HG02884 (cell line): Measurements from ENCODE around the gene FGB.
A peak's percentile ranks its signal among the peaks of the same experiment; 100 is the strongest.

Experiments
- ATAC-seq: cut with Tn5 transposase; IDR thresholded peaks from one replicate; pipeline ENCODE4 v1.9.1; 2021; ENCODE audit warnings: mild to moderate bottlenecking, moderate library complexity; ENCODE audit not compliant: unreplicated experiment

FGB gene

DNA sequence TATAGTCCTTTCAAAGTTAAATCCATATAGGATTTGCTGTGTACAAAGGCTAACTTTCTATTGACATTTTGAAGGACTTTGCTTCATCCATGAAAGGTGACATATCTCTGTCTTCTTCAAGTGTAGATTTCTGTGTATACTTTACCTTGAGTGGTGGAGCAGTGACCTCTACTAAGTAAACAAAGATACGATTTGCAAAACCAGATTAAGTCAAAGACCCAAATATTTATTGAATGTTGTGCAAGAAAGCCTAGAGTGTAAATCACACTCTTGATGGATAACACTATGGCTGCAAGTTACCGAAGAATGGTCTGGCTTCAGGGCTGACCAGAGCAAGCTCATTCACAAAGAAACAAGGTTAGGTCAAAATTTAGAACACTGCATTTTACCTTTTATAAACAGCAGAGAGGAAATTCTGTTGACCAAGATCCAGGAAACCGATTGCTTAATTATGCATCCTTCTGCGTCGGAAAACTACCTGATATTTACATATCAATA, 55.1 kb downstream of the FGB start:
- no peak for ATAC-seq

DNA sequence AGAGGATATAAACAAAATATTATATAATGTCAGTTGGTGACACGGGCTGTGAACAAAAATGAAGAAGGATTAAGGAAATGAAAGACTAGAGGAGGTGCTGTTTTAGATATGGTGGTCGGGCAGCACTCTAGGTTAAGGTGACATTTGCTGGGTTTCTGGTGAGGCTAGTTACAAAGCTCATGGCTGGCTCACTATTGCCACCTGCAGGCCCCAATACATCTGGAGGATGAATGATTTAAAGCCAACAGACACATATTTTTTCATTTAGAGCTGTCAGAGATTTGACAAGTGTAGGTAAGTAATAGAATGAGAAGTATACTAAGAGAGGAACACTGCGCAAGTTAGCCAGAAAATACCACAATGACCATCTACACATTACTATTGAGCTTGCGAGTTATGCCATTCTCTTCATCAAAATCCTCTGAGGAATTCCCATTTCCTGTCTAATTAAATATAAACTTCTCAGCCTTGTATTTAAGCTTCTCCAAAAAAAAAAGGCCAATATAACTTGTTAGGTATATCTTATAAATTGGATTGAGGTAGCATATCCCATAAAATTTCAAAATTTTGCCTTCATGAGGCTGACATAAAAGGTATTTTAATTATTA, 56.0 kb downstream of the FGB start:
- ATAC-seq, result peak; percentile 75

DNA sequence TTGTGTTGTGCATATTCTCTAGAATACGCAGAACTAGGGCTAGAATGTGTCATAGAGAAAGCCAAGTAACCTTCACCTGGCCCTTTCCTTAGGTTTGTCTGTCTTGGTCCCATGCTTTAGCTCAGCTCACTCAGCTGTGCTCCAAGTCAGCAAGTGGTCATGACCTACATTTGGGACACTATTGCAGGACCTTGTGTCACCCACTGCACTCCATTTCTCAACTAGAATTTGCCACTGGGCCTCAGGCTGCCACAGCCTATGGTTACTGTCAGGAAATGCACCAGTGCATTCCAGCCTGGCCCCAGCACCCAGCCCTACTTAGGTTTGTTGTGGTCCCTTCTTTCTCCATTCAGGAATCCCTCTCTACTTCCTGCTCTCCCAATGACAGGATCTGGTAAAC, 57.3 kb downstream of the FGB start:
- ATAC-seq, result no peak
